NCI-H82 treated with DMSO at 0.1 percent for 48 hours (cell line): ENCODE results near the gene TFDP1.

Source experiments
- DNase-seq: peaks from one replicate; lab custom pipeline; 2025; ENCODE audit not compliant: unreplicated experiment; lab: John Stamatoyannopoulos, UW

Gene TFDP1

GRCh38 chr13:113660066-113660465 lies 75.5 kb downstream of the TFDP1 start:
- DNase-seq, result no peak

- DNase-seq, result no peak
Observed at GRCh38 chr13:113661509-113661908, 77.0 kb downstream of the TFDP1 start.

- no peak for DNase-seq
Observed at GRCh38 chr13:113663934-113664333, 79.4 kb downstream of the TFDP1 start.

GRCh38 chr13:113664751-113665596 lies 80.4 kb downstream of the TFDP1 start:
- DNase-seq, result no peak

GRCh38 chr13:113665597-113666328 lies 81.2 kb downstream of the TFDP1 start:
- DNase-seq, result no peak

GRCh38 chr13:113666329-113666670 lies 81.7 kb downstream of the TFDP1 start:
- no peak for DNase-seq

- peak; percentile 35 for DNase-seq
Observed at GRCh38 chr13:113666951-113667701, 82.6 kb downstream of the TFDP1 start, which contains the start of gene GRK1. Gene GRK1, plus strand, starts transcription at chr13:113667219. Its CDS starts 168 bp downstream, at chr13:113667387.

GRCh38 chr13:113667771-113668490 lies 83.4 kb downstream of the TFDP1 start:
- no peak for DNase-seq

- no peak for DNase-seq
Observed at GRCh38 chr13:113668491-113668971, 84.0 kb downstream of the TFDP1 start.

- no peak for DNase-seq
Observed at GRCh38 chr13:113669231-113669754, 84.7 kb downstream of the TFDP1 start.

- no peak for DNase-seq
Observed at GRCh38 chr13:113669755-113670341, 85.3 kb downstream of the TFDP1 start.

- DNase-seq, result no peak
Observed at GRCh38 chr13:113670541-113670940, 86.0 kb downstream of the TFDP1 start.

- no peak for DNase-seq
Observed at GRCh38 chr13:113671066-113672001, 86.8 kb downstream of the TFDP1 start.

GRCh38 chr13:113672002-113672651 lies 87.6 kb downstream of the TFDP1 start:
- no peak for DNase-seq
